CD4-positive, alpha-beta T cell treated with Interleukin-4 for 4 hours (primary cell): ENCODE measurements around the gene MREG.
"Not testable (repeated sequence)": the region's sequence is repeated elsewhere in the genome, so short reads cannot be mapped to it uniquely, and the experiment has no call there.

ENCODE experiments used
- DNase-seq: peaks from one replicate; pipeline ENCODE4 v3.0.0-alpha.2; 2020

The MREG gene

DNA sequence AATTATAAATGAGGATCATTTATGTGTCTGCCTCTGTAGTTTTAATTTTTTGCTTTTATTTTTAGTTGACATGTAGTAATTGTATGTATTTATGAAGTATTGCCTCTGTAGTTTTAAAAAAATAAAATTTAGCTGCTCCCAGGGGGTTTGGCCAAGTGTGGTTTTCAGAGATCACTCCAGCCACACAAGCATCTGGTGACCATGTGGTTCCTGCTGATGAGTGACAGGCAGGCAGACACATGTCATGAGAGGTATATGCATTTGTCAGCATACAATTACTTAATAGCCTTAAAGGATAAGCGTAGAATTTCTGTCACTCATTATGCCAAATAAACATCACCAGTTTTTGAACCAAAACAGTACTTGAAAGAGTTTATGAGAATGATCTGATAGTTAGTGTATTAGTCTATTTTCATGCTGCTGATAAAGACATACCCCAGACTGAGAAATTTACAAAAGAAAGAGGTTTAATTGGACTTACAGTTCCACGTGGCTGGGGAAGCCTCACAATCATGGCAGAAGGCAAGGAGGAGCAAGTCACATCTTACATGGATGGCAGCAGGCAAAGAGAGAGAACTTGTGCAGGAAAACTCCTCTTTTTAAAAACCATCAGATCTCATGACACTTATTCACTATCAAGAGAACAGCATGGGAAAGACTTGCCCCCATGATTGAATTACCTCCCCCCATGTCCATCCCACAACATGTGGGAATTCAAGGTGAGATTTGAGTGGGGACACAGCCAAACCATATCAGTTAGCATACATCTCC, 29.6 kb downstream of the MREG start:
- no peak for DNase-seq

DNA sequence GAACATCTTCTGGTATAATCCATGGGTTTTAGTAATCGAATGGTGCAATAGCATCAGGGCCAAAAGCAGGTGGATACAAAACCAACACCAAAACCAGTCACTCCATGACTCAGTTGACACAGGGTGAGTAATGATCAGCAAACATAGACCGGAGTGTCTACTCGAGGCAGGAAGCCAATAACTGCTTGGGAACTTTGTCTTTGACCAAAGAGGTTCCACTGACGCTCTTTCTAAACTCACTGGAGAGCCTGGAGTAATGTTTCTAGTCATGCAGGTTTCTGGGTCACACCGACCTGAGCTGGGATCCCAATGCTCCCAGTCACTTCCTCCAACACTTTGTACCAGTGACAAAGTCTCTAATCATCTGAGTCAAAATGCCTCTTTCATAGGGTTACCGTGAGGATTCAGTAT, 30.9 kb downstream of the MREG start:
- DNase-seq = peak; percentile 14

DNA sequence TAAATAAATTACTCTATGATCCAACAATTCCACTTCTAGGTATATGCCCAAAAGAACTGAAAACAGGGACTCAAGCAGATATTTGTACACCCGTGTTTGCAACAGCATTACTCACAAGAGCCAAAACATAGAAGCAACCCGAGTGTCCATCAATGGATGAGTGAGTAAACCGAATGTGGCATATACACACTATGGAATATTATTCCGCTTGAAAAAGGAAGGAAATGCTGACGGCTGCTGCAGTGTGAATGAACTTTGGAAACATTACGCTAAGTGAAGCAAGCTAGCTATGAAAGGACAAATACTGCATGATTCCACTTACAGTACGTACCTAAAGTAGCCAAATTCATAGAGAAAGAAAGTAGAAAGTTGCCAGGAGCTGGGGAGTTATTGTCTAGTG, 32.2 kb downstream of the MREG start:
- DNase-seq = no peak

DNA sequence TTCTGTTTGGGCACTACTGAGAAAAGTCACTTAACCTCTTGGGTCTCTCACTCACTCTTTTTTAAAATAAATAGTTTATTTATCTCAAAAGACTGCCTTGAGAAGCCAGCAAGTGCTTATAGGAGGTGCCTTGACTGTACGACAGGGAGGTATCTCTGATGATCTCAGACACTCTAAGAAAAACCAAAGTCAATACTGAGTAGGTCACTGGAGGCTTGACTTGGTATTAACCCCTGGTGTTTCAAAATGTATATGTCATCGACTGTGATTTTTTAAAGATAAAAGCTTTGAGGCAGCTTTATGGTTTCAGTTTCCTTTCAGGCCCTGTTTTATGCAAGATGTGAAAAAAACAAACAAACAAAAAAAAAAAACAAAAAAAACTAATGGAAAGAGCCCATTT, 33.7 kb downstream of the MREG start:
- peak; percentile 10 for DNase-seq

DNA sequence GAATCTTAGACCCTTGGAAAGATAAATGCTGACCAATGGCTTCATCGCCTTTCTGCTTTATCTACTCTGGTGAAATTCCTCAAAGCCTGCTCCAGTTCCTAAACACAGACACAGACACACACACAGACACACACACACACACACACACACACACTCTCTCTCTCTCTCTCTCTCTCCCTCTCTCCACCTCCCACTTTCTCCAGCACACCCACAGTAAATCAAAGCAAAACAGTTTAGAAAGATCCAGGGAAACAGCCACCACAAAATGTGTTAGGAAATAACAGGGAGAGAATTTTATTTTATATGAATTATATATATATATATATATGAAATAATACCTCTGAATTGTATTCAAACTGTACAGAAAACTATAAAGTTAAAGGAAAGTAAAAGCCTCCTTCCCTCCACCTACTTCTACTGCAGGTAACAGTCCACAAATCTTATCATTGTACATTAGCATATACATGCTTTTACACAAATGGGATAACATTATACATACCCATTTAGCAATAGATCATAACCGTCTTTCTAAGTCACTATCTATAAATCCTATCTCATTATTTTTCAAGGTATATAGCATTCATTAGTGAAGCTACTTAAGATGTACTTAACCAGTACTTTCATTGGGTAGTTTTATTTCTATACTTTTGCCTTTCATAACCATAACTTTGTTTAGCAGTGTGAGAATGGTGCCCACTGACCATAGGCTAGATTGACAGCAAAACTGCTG, 38.5 kb downstream of the MREG start:
- no peak for DNase-seq

DNA sequence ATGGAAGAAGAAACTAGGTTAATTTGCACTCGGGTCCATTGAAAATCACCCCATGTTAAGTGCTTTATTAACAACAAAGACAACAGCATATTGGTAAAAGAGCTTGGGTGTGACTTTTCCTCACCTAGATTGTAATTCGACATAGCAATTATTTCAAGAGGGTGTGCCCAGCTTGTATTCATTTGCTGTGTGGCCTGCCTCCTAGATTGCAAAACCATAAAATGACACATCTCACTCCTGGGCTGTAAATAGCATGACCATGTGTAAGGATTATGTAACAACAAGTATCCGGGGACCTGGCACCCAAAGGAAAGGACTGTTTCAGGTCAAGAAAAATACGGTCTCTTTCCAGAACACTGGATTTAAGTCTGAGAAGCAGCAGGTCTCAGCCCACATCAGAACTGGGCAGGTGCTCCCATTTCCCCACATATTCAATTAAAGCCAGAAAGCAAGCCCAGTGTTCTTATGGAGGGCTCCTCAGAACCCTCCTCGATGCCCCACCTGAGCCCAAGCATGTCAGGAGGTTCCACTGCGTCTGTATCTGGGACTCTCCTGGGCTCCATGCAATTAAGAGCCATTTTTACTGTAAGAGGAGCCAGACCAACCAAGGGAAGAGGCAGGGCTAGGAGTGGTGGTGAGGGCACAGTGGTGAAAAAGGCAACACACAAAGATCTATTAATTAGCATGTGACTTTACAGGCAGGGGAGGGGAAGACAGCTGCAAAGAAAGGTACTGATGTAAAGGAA, 39.2 kb downstream of the MREG start:
- DNase-seq = no peak

DNA sequence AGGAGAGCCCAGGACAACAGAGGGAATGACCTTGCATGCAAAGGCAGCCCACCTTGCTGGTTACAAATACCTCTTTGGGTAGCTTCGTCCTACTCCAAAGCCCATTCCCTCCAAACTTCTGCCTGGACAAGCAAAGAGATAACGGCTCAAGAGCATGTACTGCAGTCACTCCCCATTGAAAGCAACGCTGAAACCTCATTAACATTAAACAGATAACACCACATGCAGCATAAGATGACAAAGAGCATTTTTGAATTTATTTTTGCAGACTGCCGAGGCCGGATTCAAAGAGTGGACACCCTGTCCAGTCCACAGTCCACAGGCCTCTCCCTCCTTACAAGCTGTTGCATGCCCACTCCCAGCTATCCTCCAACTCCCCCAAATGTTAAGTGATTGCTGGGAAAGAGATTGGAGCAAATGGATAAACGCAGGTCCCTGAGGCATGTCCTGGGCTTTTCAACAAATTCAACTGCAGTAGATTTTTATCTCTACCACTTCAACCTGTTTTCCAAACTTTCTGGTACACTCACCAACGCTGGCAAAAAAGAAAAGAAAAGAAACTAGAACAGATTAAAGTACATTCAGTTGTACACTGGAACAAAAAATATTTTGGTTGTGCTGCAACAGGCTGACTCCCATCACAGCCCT, 40.1 kb downstream of the MREG start:
- DNase-seq = no peak

DNA sequence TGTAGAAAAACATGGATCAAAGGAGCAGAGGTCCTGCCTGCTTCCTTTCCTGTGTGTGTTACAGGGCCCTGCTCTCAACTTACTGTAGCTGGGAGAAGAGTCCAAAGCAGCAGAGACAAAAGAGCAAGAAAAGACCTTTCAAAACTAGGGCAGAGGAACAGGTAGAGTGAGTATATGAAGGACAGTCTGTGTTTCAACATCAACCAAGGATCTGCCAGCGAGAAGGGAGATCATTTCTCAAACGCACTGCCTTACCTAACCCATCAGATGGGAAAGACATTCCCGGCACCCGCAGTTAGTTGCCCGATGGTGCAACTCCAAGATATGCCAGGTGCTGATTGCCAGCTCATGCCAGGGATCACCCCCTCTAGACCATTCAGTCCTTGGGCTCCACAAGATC, 41.7 kb downstream of the MREG start:
- no peak for DNase-seq

DNA sequence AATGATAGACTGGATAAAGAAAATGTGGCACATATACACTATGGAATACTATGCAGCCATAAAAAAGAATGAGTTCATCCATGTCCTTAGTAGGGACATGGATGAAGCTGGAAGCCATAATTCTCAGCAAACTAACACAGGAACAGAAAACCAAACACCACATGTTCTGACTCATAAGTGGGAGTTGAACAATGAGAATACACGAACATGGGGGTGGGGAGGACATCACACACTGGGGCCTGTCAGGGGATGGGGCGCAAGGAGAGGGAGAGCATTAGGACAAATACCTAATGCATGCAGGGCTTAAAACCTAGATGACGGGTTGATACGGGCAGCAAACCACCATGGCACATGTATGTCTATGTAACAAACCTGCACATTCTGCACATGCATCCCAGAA, 42.5 kb downstream of the MREG start:
- DNase-seq = not testable (repeated sequence)

DNA sequence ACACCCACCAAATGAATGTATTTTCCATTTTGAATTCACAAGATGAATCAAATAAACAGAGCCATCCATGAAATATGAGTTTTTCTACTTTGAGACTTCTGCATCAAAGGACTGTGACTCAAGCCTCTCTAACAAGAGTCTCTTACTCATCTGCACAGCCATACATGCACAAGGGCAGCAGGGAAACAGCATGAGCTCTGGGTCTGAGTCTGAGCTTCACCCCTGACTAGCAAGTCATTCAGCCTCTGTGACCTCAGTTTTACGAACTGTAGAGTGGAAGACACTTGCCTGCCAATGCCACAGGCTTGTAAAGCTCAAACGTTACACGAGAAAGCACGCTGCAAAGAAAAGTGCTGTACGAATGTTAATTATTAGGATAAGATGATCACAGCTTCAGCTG, 42.9 kb downstream of the MREG start:
- DNase-seq = no peak

DNA sequence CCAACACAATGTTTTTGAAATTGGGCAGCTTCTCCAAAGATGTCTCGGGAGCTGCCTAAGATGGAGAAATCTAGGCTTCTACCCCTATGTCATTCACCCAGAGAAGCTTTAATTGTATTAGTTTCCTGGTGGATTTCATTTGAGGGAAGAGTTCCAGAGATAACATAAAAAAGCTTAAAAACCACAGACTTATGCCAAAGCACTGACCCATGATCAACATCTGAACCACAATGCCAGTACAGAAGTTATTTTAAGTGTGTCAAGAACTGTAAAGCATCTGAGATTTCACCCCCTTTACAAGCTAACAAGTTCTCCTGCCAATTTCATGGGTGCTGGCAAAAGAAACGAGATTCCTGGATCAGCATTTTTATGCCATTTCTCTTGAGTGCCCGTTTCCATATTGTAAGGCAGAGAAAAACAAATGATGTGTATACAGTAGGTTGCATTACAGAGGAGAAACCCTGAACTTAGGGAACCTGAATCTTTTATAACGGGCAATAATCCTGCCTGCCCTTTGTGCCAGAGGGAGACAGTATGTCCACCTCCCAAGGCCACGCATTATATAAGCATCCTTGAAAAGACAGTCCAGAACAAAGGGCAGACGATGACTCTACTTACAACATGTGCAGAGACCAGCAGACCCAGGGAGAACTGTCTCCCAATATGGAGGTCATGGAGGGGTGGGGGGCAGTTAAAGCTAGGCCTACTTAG, 44.1 kb downstream of the MREG start:
- DNase-seq = no peak

DNA sequence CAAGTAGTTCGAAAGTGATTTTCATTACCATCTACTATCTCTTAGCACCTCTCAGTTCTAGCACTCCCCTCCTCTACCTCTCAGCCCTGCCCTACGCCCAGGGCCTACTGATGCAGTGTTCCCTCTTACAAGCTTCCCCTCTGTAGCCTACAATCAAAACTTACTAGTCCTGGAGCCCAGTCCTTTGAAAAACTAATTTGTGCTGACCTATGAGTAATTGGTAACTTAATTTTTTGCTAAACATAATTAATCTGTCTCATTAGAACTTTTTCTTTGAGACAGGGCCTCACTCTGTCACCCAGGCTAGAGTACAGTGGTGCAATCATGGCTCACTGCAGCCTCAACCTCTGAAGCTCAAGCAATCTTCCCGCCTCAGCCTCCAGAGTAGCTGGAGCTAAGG, 44.9 kb downstream of the MREG start:
- no peak for DNase-seq

DNA sequence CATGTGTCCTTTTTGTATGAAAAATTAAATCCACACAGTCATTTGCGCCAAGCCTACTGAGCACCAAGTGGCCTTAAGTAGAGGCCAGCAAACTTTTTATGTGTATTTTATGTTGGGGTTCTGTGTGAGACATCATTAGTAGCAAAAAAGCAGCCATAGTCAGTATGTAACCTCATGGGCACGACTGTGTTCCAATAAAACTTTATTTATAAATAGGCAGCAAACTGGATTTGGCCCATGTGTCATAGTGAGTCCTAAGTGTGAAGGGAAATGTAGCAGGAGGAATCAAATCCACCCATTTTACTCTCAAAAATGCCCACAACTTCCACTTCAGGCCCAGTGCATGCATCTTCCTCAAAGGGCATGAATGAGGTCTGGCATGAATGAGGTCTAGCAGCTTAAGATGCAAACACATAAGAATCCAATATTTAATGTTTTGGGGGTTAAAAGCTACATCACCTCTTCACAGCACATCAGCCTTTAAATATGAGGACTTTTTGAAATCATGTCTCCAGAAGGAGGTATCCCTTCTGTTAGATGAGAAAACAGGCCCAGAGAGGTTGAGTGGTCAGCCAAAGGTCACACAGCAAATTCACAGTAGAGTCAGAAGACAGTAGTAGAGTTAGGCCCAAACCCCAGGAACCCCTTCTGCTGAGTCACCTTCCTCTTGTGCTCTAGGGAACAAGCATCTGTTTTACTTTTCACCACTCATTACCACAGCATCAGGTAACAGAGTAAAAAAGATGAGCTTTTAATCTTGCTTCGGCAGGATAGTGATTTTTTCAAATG, 45.6 kb downstream of the MREG start:
- no peak for DNase-seq

DNA sequence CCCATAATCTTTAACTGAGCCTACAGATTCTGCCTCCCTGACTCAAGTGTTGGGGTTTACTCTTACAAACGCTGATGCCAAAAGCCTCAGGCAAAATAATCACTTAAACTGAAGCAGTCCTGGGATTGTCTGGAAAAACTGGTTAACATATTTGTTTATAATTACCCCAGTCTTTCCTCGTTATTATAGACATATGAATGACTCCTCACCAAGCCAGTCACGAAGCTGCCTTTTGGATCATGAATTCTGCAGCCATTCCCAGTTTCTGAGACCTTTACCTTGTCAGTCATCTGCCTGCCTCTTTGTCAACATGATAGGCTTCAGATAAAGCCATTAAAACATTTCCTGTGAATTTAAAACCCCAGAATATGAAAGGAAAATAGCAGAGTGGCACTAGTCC, 46.4 kb downstream of the MREG start:
- DNase-seq = no peak

DNA sequence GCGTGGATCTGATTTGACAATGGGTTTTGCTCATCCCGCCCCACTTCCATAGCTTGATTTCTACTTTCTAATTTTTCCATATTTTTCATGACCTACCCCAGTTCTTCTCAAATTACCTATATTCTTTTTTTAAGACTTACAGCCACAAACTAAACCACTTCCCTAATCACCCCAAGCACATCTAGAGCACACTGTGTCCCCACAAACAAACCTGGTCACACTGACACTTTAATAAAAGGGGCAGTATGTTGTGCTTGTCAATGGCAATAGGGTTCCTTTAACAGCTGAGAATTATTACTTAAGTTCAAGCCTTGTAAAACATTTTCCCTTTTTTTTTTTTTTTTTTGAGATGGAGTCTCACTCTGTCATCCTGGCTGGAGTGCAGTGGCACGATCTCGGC, 47.1 kb downstream of the MREG start:
- DNase-seq = no peak

DNA sequence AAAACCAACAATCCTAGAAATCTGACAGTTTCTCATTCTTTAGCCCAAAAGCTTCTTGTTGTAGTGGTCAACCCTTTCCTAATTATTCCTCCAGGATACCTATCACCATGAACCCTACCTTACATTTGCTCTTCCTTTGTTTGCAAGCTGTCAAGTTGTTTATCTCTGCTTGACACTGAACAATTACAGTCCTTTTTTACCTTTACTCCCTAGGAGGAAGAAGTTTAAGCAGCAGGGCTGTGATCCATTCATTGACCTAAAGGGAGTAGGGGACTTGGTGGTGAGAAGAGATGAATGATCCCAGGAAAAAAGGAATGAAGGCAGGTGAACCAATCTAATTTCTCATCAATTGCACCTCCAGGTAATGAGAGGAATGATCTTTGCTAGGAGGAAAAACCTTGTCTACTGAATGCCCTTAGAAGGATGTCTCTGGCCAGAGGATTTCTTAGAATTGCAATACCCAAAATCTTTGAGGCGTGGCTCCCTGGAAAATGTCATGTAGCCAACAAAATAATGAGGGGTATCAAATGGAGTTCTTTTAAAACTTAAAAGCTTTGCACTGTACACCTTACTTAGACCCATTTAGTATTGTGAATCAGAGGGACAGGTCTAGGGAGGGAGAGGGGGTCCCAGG, 47.7 kb downstream of the MREG start:
- no peak for DNase-seq

DNA sequence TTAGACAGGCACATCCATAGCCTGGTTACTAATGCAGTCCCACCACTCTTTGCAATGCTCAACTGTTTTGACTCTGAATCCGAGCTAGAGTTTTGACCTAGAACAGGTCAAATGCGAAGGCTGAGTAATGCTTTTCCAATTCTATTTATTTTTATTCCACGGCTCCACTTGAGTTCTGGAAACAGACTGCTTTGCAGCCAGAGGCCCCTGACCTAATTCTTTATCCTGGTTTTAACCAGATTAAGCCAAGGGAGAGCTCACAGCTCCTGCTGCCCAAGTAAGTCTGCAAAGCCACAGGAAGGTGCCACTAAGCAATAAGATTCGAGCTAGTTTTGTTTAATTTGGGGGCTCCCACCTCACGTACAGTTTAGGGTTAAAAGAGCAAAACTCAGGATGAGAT, 51.4 kb downstream of the MREG start:
- DNase-seq = no peak

DNA sequence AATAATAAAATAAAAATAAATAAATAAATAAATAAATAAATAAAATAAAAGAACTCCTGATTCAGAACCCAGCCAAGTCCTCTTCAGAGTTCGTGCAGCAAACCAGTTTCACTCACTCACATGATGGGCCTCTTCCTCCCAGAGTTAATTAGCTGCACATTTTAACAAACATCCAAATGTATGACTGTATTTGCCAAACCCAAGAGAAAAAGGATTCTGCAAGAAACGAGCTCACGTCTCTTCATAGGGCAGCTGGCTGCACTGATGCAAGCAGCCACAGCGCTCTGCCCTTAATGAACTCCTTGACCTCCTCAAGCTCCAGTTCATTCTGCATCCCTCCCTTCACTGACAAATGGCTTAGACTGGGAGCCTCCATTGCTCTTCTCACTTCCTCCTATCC, 55.1 kb downstream of the MREG start:
- DNase-seq = no peak

DNA sequence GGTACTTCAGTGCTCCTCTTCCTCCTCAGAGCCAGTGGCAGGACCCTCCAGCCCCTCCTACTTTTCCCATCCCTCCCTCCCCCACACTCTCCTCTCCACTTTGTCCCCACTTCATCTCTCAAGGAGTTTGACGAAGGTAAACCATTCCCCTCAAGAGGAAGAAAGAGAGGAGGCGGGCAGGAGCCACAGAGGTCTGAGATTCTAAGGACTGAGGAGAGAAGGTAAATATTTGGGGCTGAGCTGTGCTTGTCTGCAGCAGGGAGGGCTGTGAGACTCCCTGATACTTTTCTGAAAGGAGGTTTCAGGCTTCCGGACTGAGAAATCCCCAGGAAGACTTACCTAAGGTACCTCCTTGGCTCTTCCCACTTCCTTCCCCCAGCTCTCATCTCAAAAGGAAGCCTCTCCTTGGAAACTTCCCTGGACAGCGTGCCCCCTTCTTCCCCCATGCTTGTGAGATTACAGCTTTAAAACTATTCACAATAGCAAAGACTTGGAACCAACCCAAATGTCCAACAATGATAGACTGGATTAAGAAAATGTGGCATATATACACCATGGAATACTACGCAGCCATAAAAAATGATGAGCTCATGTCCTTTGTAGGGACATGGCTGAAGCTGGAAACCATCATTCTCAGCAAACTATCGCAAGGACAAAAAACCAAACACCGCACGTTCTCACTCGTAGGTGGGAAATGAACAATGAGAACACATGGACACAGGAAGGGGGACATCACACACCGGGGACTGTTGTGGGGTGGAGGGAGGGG, 55.8 kb downstream of the MREG start:
- not testable (repeated sequence) for DNase-seq

DNA sequence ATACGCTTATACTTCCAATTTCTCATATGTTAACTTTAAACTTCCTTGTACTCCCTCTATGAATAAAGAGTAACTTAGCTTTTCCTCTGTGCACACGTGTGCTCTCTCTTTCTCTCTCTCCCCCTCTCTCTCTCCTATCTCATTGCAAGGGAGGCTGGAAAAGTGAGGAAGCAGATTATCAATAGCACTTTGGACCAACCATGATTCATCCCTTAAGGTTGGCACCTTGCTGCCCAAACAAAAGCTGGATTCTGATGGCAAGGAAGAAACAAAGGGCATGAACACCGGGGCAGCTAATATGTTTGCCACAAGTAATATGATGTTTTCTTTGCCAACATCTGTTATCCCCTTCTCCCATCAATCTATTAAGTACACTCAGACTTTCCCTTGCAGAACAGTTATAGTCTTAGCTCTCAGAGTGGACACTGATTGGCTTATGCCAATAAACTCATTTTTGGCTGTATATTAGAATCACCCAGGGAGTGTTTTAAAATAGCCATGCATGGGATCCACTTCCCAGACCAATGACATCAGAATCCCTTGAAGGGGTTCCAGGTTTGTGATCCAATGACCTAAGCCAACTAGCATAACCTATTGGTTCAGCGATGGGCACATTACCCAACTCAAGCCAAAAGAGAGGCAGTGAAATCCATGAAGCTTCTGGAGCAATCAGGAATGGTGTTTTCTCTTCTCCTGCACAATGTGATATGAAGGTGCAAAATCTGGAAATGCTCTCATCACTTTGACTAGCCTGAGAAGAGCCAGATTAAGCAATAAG, 60.3 kb downstream of the MREG start:
- DNase-seq = no peak
